Astrocyte of the spinal cord (primary cell): ENCODE results near the gene TAS2R60.
"Not testable (repeated sequence)": the region's sequence is repeated elsewhere in the genome, so short reads cannot be mapped to it uniquely, and the experiment has no call there.

Experiments
- DNase-seq: peaks from one replicate; pipeline ENCODE4 v3.0.0; 2011; ENCODE audit warnings: low read depth, low spot score
- H3K4me3 ChIP-seq: 2 replicates; pipeline ENCODE4 v1.5.1; 2011; ENCODE audit warnings: low read depth, mild to moderate bottlenecking, low read length, moderate library complexity
- CTCF ChIP-seq: IDR thresholded peaks from 2 replicates; pipeline ENCODE4 v1.5.1; 2012; ENCODE audit warnings: low read depth, mild to moderate bottlenecking, low read length, inconsistent platforms
- in situ Hi-C: cut with HindIII; loops from 2 replicates; pipeline ENCODE4 v1.10.0; 2017; ENCODE audit warnings: low sequenced_read_pairs

The TAS2R60 gene

DNA sequence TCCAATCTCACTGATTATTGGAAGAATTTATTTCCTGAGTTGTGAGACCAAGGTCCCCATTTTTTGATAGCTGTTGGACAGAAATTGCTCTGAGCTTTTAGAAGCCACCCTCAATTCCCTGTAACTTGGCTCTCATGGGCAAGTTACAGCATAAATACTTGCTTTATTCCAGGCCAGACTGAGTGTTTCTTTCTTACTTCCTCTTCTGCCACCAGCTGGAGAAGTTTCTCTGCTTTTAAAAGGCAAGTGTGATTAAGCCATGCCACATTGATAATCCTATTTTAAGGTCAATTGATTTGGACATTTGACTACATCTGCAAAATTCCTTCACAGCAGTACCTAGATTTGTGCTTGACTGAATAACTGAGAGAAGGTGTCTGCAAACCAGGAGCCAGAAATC is 20.3 kb downstream of the TAS2R60 start:
- no peak for DNase-seq
- H3K4me3 ChIP-seq = no peak overlapping the region
- in situ Hi-C loops = no loop called here
- no peak for TF ChIP-seq CTCF

DNA sequence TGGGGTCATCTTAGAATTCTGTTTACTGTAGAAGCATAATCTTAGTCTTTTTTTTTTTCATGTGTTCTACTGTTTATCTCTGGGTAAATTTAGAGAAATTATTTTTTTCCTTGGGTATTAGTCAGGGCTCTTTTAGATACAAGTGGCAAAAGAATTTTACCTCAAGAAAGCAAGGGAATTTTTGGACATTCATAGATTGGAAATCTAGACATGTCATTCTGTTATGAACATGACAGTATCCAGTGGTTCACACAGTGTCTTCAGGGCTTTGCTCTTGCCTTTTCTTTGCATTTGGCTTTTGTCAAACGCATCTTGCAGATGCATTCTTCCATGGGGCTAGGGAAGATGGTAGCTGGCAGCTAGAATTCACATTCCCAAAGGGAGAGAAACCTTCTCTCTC is 20.7 kb downstream of the TAS2R60 start:
- DNase-seq = no peak
- H3K4me3 ChIP-seq = no peak overlapping the region
- no peak for TF ChIP-seq CTCF
- in situ Hi-C loops = no loop called here

DNA sequence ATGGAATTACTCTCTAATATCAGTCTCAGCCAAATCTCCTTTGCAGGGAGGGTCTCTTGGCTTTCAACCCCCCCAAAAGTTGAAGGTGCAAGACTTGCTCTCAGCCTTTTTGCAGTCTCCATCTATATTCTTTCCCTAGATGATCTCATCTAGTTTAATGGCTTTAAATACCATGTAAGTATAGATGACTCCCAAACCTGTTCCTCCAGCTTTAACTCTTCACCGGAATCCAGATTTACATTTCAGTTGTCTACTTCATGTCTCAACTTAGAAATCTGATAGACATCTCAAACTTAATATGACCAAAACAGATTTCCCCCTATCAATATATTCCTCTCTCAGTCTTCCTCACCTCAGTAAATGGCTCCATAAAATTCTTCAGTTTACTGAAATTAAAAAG is 24.5 kb downstream of the TAS2R60 start:
- H3K4me3 ChIP-seq = no peak overlapping the region
- no peak for TF ChIP-seq CTCF
- in situ Hi-C loops = no loop called here
- DNase-seq = no peak

DNA sequence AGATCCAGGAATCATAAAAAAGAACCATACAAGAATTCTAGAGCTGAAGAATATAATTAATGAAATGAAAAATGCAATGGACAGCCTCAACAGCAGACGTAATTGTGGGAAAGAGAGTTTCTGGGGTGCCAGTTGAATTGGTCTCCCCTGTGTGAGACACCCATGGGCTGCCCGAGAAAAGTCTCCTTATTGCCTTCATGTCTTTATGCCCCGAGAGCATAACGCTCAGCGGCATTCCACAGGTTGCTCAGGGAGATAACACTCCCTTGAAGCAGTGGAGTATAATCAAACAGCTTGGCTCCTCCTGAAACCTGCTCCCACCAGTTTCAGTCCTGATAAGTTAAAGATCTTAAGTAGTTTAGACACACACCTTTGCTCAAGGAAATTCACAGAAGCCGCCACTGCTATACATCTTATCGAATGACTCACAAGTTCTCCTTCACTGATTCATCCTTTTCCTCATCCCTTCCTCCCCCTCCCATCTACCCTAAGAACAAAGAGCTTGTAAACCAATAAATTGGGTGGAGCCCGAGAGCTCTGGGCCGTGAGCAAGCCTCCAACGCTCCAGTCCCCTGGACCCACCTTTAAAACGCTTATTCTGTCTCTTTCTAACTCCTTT is 28.9 kb downstream of the TAS2R60 start:
- peak; percentile 32 for DNase-seq
- H3K4me3 ChIP-seq, in situ Hi-C loops: not testable (repeated sequence)

DNA sequence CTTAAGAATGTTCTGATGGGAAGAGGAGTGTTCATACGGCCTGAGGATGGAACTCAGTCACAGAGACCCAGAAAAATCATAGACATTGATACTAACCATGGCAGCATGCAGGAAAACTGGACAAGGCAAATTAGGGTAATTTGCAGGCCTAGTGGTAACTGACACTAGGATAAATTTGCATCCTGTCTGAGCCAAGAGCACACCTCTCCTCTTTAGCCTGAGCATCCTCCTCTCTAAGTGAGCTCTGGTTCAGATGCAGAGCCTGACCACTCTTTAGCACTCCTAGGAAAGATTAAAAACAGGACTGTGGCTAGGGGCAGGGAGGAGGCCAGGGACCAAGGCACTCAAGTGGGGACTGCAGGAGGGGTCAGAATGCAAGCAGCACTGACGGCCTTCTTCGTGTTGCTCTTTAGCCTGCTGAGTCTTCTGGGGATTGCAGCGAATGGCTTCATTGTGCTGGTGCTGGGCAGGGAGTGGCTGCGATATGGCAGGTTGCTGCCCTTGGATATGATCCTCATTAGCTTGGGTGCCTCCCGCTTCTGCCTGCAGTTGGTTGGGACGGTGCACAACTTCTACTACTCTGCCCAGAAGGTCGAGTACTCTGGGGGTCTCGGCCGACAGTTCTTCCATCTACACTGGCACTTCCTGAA is 34.4 kb downstream of the TAS2R60 start, which contains the start of gene TAS2R41:
TSS of gene TAS2R41 (plus strand) at position 373 of the 650 bp plus-strand sequence. CDS start at position 373, 0 bp downstream.
- H3K4me3 ChIP-seq = no peak within 1 kb of the TSS
- TF ChIP-seq CTCF = no peak
- DNase-seq = no peak
- in situ Hi-C loops = no loop called here

- H3K4me3 ChIP-seq = no peak overlapping the region
- no peak for DNase-seq
- TF ChIP-seq CTCF = no peak
- in situ Hi-C loops = no loop called here
Observed at GRCh38 chr7:143479055-143479766, 36.0 kb downstream of the TAS2R60 start.

DNA sequence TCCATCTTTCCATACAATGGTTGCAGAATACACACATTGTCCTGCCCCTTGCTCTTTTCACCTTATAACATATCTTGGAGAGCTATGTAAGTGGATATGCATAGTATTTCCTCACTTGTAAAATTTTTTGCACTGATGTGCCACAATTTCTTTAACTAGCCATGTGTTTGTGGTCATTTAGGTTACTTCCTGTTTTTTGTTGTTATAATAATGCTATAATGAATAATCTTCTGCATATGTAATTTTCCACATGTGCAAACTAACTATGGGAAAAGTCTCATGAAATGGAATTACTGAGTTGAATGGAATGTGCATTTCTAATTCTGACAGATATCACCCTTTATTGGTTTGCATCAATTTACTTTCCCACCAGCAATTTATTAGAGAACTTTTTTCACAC is 37.2 kb downstream of the TAS2R60 start:
- H3K4me3 ChIP-seq = no peak overlapping the region
- TF ChIP-seq CTCF = no peak
- DNase-seq = no peak
- in situ Hi-C loops = no loop called here
